Uterus (tissue), 2 donors: ENCODE data around the gene MYO19.

Source experiments
- CTCF ChIP-seq, 4 experiments: fragments of 200-600 bp in 2 of 4; fragments of 450-650 bp in 2 of 4; sonication (generic) in 2 of 4; IDR thresholded peaks; one replicate each; pipeline ENCODE4 v1.5.1; 2016 to 2019; ENCODE audit warnings: antibody characterized with exemption in 4 of 4, mild to moderate bottlenecking in 2 of 4, moderate library complexity in 1 of 4
- POLR2A ChIP-seq, 2 donors: fragments of 450-650 bp; IDR thresholded peaks; one replicate each; pipeline ENCODE4 v1.6.1; 2016; ENCODE audit warnings: antibody characterized with exemption in 2 of 2, mild to moderate bottlenecking in 1 of 2, moderate library complexity in 1 of 2

GRCh38 chr17:36525888-36526287 lies 8.8 kb downstream of the MYO19 start:
- TF ChIP-seq POLR2A (IDR thresholded peaks at IDR 0.05) = no peak
- TF ChIP-seq CTCF (IDR thresholded peaks at IDR 0.05) = no peak
